GM23248 (cell line): ENCODE data around the gene APOBEC3H. TPM values are rescaled to one million over a fixed set of nuclear protein-coding genes. Genes with fewer than 3 reads are reported as not detected.
A peak's percentile ranks its signal among the peaks of the same experiment; 100 is the strongest.

Source experiments
- DNase-seq: peaks from one replicate; pipeline ENCODE4 v3.0.0-alpha.2; 2015
- H2AFZ ChIP-seq: fragments of 200-600 bp; sonication (generic); 2 replicates; pipeline ENCODE4 v1.6.1; 2016; ENCODE audit warnings: antibody characterized with exemption
- H3F3A ChIP-seq: fragments of 200-600 bp; sonication (generic); 2 replicates; pipeline ENCODE4 v1.6.1; 2016; ENCODE audit warnings: mild to moderate bottlenecking, antibody characterized with exemption, mixed run types; ENCODE audit not compliant: insufficient read depth
- H3K27ac ChIP-seq: fragments of 200-600 bp; sonication (generic); 2 replicates; pipeline ENCODE4 v1.5.1; 2016; ENCODE audit warnings: mild to moderate bottlenecking
- H3K27me3 ChIP-seq: fragments of 200-600 bp; sonication (generic); replicated peaks from 2 replicates; pipeline ENCODE4 v1.6.1; 2016; ENCODE audit warnings: mild to moderate bottlenecking; ENCODE audit not compliant: insufficient read depth
- H3K36me3 ChIP-seq: fragments of 200-600 bp; sonication (generic); 2 replicates; pipeline ENCODE4 v1.6.1; 2016; ENCODE audit warnings: low read depth, mild to moderate bottlenecking
- H3K4me1 ChIP-seq: fragments of 200-600 bp; sonication (generic); 2 replicates; pipeline ENCODE4 v1.6.1; 2016; ENCODE audit warnings: mild to moderate bottlenecking; ENCODE audit not compliant: insufficient read depth
- H3K4me2 ChIP-seq: fragments of 200-600 bp; sonication (generic); one replicate; pipeline ENCODE4 v1.6.1; 2016; ENCODE audit warnings: mild to moderate bottlenecking; ENCODE audit not compliant: unreplicated experiment
- H3K4me3 ChIP-seq: fragments of 200-600 bp; sonication (generic); 2 replicates; pipeline ENCODE4 v1.5.1; 2016; ENCODE audit warnings: mild to moderate bottlenecking
- H3K79me2 ChIP-seq: fragments of 200-600 bp; sonication (generic); 2 replicates; pipeline ENCODE4 v1.6.1; 2016; ENCODE audit warnings: mild to moderate bottlenecking; ENCODE audit not compliant: insufficient read depth
- H3K9ac ChIP-seq: fragments of 200-600 bp; sonication (generic); 2 replicates; pipeline ENCODE4 v1.6.1; 2016; ENCODE audit warnings: mild to moderate bottlenecking
- H3K9me2 ChIP-seq: fragments of 200-600 bp; sonication (generic); 2 replicates; pipeline ENCODE4 v1.6.1; 2016; ENCODE audit warnings: mixed run types, mild to moderate bottlenecking, moderate library complexity; ENCODE audit not compliant: insufficient read depth
- H3K9me3 ChIP-seq: fragments of 200-600 bp; sonication (generic); one replicate; pipeline ENCODE4 v1.6.1; 2017; ENCODE audit warnings: low read depth
- H4K20me1 ChIP-seq: fragments of 200-600 bp; sonication (generic); 2 replicates; pipeline ENCODE4 v1.6.0; 2016; ENCODE audit not compliant: insufficient read depth
- EZH2 ChIP-seq: fragments of 200-600 bp; sonication (generic); IDR thresholded peaks from 2 replicates; pipeline ENCODE4 v1.6.1; 2018; ENCODE audit warnings: antibody characterized with exemption, mild to moderate bottlenecking; ENCODE audit not compliant: insufficient read depth, poor library complexity, severe bottlenecking
- EZH2phosphoT487 ChIP-seq: fragments of 200-600 bp; sonication (generic); IDR thresholded peaks from 2 replicates; pipeline ENCODE4 v1.6.1; 2018; ENCODE audit warnings: antibody characterized with exemption, moderate library complexity, mild to moderate bottlenecking, low read depth; ENCODE audit not compliant: insufficient read depth
- WGBS, 2 experiments: methylation state at CpG; one replicate each; pipeline ENCODE4 v1.1.6; 2015 to 2017; ENCODE audit warnings: low lambda C conversion rate in 2 of 2, low coverage in 1 of 2; ENCODE audit errors: missing lambda C conversion rate in 2 of 2; 5-methylcytosine and 5-hydroxymethylcytosine counted together
- in situ Hi-C: fragments of 300-500 bp; cut with MboI; formaldehyde crosslinking; loops from 2 replicates; pipeline ENCODE4 v1.15.0; 2020
- polyA plus RNA-seq: library from polyadenylated mRNA; unstranded; fragments of >200 nt; fragmentation: Nextera tagmentation; extraction: Ambion mirVana; gene quantifications from 2 replicates; pipeline ENCODE4 v1.2.1, GENCODE V29; 2016
- total RNA-seq: library from RNA; depleted of rRNA; stranded (reverse); fragments of >200 nt; shearing (Covaris generic); gene quantifications from 2 replicates; pipeline ENCODE4 v1.2.3, GENCODE V29; 2014

Gene APOBEC3H
- total and polyA plus RNA-seq, 2 experiments from 2014 or later = not detected

DNA sequence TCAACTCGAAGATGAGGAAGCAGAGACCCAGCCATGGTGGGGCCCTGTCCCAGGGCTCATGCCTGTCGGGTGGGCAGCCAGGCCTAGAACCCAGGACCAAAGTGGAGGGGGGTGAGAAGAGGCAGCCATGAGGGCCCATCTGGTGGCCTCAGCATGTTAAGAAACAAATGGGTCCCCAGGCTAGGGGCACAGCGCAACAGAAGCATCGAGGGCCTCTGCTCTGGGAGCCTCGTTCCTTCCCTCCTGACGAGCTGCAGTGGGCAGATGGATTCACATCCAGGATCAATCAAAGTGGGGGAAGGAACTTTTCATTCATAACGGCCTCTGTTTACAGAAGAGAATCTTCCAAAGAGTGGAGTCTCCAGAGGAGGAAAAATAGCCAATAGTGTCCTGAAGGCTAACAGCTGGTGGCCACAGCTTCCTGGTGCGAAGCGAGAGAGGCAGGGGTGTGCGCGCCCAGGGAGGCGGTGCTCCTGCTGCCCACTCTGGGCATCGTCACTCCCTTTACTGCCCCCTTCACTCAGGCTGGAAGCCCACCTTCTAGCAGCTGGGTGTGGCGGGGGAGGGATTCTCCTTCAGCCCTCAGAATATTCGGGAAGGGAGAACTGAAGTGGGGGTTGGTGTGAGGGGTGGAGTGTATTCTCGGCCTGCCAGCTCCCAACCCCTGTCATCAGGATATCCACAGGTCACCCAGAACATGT is 51.1 kb downstream of the APOBEC3H start:
- peaks cover 4% of the 10 kb centered on the region; the same call in 1 of the 2 replicates for H3K4me1 ChIP-seq
- H3K4me3 ChIP-seq = no peak overlapping the region
- in situ Hi-C loops = no loop called here
- H3K9me3 ChIP-seq = no peaks in the 10 kb centered on the region
- H3K9ac ChIP-seq = no peak overlapping the region
- no peak overlapping the region for H3K4me2 ChIP-seq
- TF ChIP-seq EZH2 = no peak
- no peak for TF ChIP-seq EZH2phosphoT487
- no peaks in the 10 kb centered on the region for H4K20me1 ChIP-seq
- 70 to 76% methylated on average over 16 of the region's 16 CpGs for WGBS, 2 experiments
- no peaks in the 10 kb centered on the region for H3K9me2 ChIP-seq
- no peak overlapping the region for H3K27ac ChIP-seq
- no peaks in the 10 kb centered on the region; the same call in 1 of the 2 replicates for H3F3A ChIP-seq
- H3K36me3 ChIP-seq = no peaks in the 10 kb centered on the region
- no peaks in the 10 kb centered on the region for H3K79me2 ChIP-seq
- H2AFZ ChIP-seq = no peak overlapping the region
- no peaks in the 10 kb centered on the region for H3K27me3 ChIP-seq
- no peak for DNase-seq

DNA sequence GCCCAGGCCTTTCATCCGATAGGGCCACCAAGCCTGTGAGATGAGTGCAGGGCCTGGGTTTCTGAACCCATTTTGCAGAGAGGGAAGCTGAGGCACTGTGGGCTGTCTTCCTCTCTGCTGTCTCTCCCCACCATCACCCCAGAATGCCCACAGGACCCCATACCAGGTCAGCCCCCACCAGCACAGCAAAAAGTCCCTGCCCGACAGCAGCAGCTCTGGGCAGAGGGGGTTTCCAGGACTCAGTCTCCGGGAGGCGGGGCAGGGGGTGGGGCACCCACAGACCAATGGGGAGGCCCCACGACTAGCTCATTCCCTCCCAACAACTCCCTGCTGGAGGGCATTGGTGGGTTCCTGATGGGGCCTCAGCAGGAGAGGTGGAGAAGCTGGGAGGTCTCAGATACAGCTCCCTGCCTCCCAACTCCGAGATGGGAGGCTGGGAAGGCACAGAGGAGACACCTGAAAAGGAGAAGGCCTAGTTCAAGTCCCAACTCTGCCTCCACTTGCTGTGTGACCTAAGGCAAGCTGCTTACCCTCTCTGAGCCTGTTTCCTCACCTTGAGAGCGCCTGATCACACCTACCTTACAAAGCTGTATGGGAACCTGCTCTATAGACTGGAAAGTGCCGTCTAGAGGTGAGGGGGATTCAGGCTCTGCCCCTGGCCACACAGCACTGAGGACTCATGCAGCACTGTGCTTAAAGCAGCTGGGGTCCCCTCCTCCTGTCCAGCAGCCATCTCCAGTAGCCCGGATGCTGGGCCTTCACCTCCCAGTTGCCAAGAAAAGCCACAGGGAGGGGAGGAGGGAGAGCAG is 51.9 kb downstream of the APOBEC3H start:
- 69% methylated on average over 8 to 9 of the region's 9 CpGs for WGBS, 2 experiments
- peaks cover 6% of the 10 kb centered on the region for H3K27me3 ChIP-seq
- no peaks in the 10 kb centered on the region for H3K9me2 ChIP-seq
- H3K27ac ChIP-seq = no peak overlapping the region
- H3F3A ChIP-seq = peaks cover 3% of the 10 kb centered on the region; the same call in 1 of the 2 replicates
- no peaks in the 10 kb centered on the region for H3K36me3 ChIP-seq
- no peak overlapping the region for H3K4me2 ChIP-seq
- TF ChIP-seq EZH2phosphoT487 = no peak
- no peak overlapping the region for H3K4me3 ChIP-seq
- DNase-seq = no peak
- in situ Hi-C loops = no loop called here
- no peaks in the 10 kb centered on the region for H3K79me2 ChIP-seq
- H3K9ac ChIP-seq = no peak overlapping the region
- peaks cover 4% of the 10 kb centered on the region; the same call in 1 of the 2 replicates for H3K4me1 ChIP-seq
- no peaks in the 10 kb centered on the region for H4K20me1 ChIP-seq
- H2AFZ ChIP-seq = no peak overlapping the region
- H3K9me3 ChIP-seq = no peaks in the 10 kb centered on the region

DNA sequence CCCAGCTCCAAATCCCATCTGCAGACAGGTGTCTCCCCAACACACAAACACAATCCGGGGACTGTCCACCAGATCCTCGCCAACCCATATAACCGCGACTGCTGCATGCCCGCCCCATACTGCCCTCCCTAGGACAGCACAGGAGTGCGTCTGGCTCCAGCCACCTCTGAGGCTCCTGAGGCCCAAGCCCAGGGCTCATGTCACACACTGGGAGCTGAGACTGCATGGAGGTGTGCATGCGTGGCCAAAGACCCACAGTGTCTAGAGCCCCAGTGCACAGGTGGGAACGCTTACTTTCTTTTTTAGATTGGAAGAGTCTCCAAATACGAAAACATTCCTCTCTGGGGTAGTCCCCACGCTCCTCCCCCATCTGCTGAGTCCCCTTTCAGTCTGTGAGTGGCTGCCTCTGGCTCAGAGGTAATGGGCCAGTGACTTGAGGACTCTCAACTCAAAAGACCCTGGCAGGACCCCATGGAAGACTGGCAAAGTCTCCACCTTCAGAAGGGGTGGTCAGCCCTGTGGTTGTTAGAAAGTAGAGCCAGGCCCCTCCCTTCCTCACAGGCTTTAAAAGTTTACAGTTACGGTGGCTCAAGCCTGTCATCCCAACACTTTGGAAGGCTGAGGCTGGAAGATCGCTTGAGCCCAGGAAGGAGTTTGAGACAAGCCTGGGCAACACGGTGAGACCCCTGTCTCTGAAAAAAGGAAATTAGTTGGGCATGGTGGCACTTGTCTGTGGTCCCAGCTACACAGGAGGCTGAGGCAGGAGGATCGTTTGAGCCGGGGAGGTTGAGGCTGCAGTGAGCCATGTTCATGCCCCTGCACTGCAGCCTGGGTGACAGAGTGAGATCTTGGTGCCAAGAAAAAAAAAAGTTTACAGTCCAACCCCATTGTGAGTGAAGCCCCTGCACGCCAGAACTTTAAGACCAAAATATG is 53.1 kb downstream of the APOBEC3H start:
- peaks cover 8% of the 10 kb centered on the region; the same call in 1 of the 2 replicates for H3F3A ChIP-seq

DNA sequence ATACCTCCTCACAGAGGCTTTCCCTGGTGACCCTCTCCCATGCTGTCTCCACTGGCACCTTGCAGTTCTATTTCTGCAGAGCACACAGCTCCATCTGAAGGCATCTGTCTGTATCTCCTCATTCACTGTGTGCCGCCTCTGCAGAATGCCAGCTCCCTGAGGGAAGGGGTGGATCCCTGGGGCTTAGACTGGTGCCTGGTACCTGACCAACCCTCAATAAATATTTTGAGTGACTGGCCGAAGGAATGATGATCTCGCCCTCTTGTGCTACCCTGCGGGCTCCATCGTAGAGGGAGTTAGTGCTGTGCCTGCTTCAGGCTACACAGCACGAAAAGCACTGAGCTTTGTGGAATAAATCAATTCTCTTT is 53.8 kb downstream of the APOBEC3H start:
- Histone ChIP-seq H3K4me1 (peaks cover 3% of the 10 kb centered on the region; the same call in 1 of the 2 replicates), H3K9me2 (no peaks in the 10 kb centered on the region), H3K4me2 (no peak overlapping the region), H4K20me1 (no peaks in the 10 kb centered on the region), H3K9ac (no peak overlapping the region), H3K4me3 (no peak overlapping the region), H2AFZ (no peak overlapping the region), H3K79me2 (no peaks in the 10 kb centered on the region), H3K27me3 (peaks cover 25% of the 10 kb centered on the region), H3K36me3 (no peaks in the 10 kb centered on the region), H3F3A (peaks cover 8% of the 10 kb centered on the region; the same call in 1 of the 2 replicates), H3K9me3 (no peaks in the 10 kb centered on the region), H3K27ac (no peak overlapping the region)
- TF ChIP-seq EZH2phosphoT487 = no peak
- no peak for TF ChIP-seq EZH2
- in situ Hi-C loops = loop anchor here (10.0 kb wide), 1 partner anchor 364 kb away; no protein-coding TSS in a partner anchor
- peak; percentile 26 for DNase-seq
- 33% methylated on average over 6 of the region's 6 CpGs for WGBS, 2 experiments

More for the DNA sequence above, 53.1 kb downstream of the APOBEC3H start:
- H3K27ac ChIP-seq = no peak overlapping the region
- H3K79me2 ChIP-seq = no peaks in the 10 kb centered on the region
- no peaks in the 10 kb centered on the region for H3K9me3 ChIP-seq
- no peak for TF ChIP-seq EZH2
- TF ChIP-seq EZH2phosphoT487 = no peak
- WGBS, 2 experiments = 68% methylated on average over 16 of the region's 16 CpGs
- H3K4me3 ChIP-seq = no peak overlapping the region
- no peaks in the 10 kb centered on the region for H3K9me2 ChIP-seq
- H4K20me1 ChIP-seq = no peaks in the 10 kb centered on the region
- no peak overlapping the region for H2AFZ ChIP-seq
- H3K4me1 ChIP-seq = peaks cover 4% of the 10 kb centered on the region; the same call in 1 of the 2 replicates
- in situ Hi-C loops = loop anchor here (10.0 kb wide), 1 partner anchor 365 kb away; no protein-coding TSS in a partner anchor
- H3K4me2 ChIP-seq = no peak overlapping the region
- no peaks in the 10 kb centered on the region for H3K36me3 ChIP-seq
- peaks cover 19% of the 10 kb centered on the region for H3K27me3 ChIP-seq
- no peak overlapping the region for H3K9ac ChIP-seq
- no peak for DNase-seq
